Right cardiac atrium (tissue), 5 donors: ENCODE data around the gene LMNA. TPM values are rescaled to one million over a fixed set of nuclear protein-coding genes. Genes with fewer than 3 reads are reported as not detected.

Source experiments
- ATAC-seq, 2 donors: fragments of 200-7000 bp; cut with Tn5 transposase; one replicate each; pipeline versions ENCODE4 v1.8.0 to v1.9.1; 2020; ENCODE audit warnings: moderate library complexity in 2 of 2, mild to moderate bottlenecking in 1 of 2
- DNase-seq, 3 donors: peaks; one replicate each; pipeline ENCODE4 v3.0.0-alpha.2; 2020
- H3K27ac ChIP-seq: one replicate; pipeline ENCODE4 v1.5.1; 2013; ENCODE audit warnings: mild to moderate bottlenecking, low read length, control low read depth, moderate library complexity
- H3K27me3 ChIP-seq: one replicate; pipeline ENCODE4 v1.6.1; 2013; ENCODE audit not compliant: control insufficient read depth, insufficient read depth
- H3K4me1 ChIP-seq: one replicate; pipeline ENCODE4 v1.6.1; 2013; ENCODE audit warnings: low read length; ENCODE audit not compliant: control insufficient read depth, insufficient read depth
- H3K4me3 ChIP-seq: one replicate; pipeline ENCODE4 v1.5.1; 2013; ENCODE audit warnings: low read length, control low read depth
- H3K9me3 ChIP-seq: one replicate; pipeline ENCODE4 v1.6.1; 2013; ENCODE audit warnings: low read length; ENCODE audit not compliant: control insufficient read depth
- WGBS: extraction: QIAGEN DNeasy Blood & Tissue Kit; methylation state at CpG from one replicate; pipeline ENCODE4 v1.1.7; 2013; 5-methylcytosine and 5-hydroxymethylcytosine counted together
- intact Hi-C, 4 donors: fragments of 100-400 bp; cut with DNase I; formaldehyde crosslinking; loops; one replicate each; pipeline versions ENCODE4 v1.11.0 to v1.14.0; 2022 to 2023
- polyA plus RNA-seq: library from polyadenylated mRNA; stranded (reverse); fragments of 200-250 nt; gene quantifications from one replicate; pipeline ENCODE4 v1.2.3, GENCODE V29; 2013
- total RNA-seq, 4 donors: library from RNA; stranded (reverse); fragmentation: NEBNext Ultra II Directional; extraction: Animal tissue kit (Norgen Biotek cat#: 25700); gene quantifications; one replicate each; pipeline ENCODE4 v1.2.1, GENCODE V29; 2021
- donor health status: healthy with polysubstance abuse.
- donor health status: DM: no; HTN: yes; CAD: no.
- donor health status: DM: no; HTN: no; CAD: no.
- donor health status: DM: no; HTN: yes; CAD: no; lungs with severe emphysema.
- donor health status: DM: yes; HTN: yes; CAD: no.

LMNA gene
- total and polyA plus RNA-seq, 5 donors = 238 to 451 (median 272) TPM

- Histone ChIP-seq H3K9me3 (no peaks in the 10 kb centered on the region), H3K4me3 (no peak overlapping the region), H3K27ac (no peak overlapping the region), H3K27me3 (no peaks in the 10 kb centered on the region), H3K4me1 (peaks cover 3% of the 10 kb centered on the region)
- no peak for DNase-seq
- intact Hi-C loops = loop anchor here in 3 of 4 donors (2.0 to 5.0 kb wide), 2 partner anchors 79 to 82 kb away; no protein-coding TSS in a partner anchor
- 69% methylated on average over 2 of the region's 2 CpGs for WGBS
- ATAC-seq = no peak
Observed at GRCh38 chr1:156145650-156146019, 31.1 kb downstream of the LMNA start.

GRCh38 chr1:156146020-156146768 is 31.7 kb downstream of the LMNA start:
- H3K27ac ChIP-seq = no peak overlapping the region
- intact Hi-C loops = loop anchor here in 3 of 4 donors (2.0 to 5.0 kb wide), 2 partner anchors 79 to 81 kb away; no protein-coding TSS in a partner anchor
- 8% methylated on average over 13 of the region's 13 CpGs for WGBS

GRCh38 chr1:156146769-156147405 is 32.4 kb downstream of the LMNA start:
- 22% methylated on average over 9 of the region's 9 CpGs for WGBS
- Histone ChIP-seq H3K4me1 (peaks cover 3% of the 10 kb centered on the region), H3K27me3 (no peaks in the 10 kb centered on the region), H3K27ac (no peak overlapping the region), H3K9me3 (no peaks in the 10 kb centered on the region), H3K4me3 (no peak overlapping the region)
- ATAC-seq = peak in 1 of 2 donors; percentile 9
- intact Hi-C loops = loop anchor here in 3 of 4 donors (2.0 to 5.0 kb wide), 2 partner anchors 78 to 80 kb away; no protein-coding TSS in a partner anchor
- peak in 1 of 3 donors; percentile 69 for DNase-seq

More at GRCh38 chr1:156146020-156146768, 31.7 kb downstream of the LMNA start:
- H3K27me3 ChIP-seq = no peaks in the 10 kb centered on the region
- H3K9me3 ChIP-seq = no peaks in the 10 kb centered on the region
- DNase-seq (peak; percentile 74 to 88 (median 87)), ATAC-seq (peak; percentile 48 to 54)
- peaks cover 3% of the 10 kb centered on the region for H3K4me1 ChIP-seq
- H3K4me3 ChIP-seq = no peak overlapping the region

GRCh38 chr1:156148216-156148615 is 33.7 kb downstream of the LMNA start:
- Histone ChIP-seq H3K4me3 (no peak overlapping the region), H3K27me3 (no peaks in the 10 kb centered on the region), H3K9me3 (no peaks in the 10 kb centered on the region), H3K4me1 (peaks cover 3% of the 10 kb centered on the region), H3K27ac (no peak overlapping the region)
- 49% methylated on average over 6 of the region's 6 CpGs for WGBS
- ATAC-seq (peak in 1 of 2 donors; percentile 6), DNase-seq (peak in 1 of 3 donors; percentile 65)
- intact Hi-C loops = loop anchor here in 2 of 4 donors (5.0 kb wide), 1 partner anchor 79 kb away; no protein-coding TSS in a partner anchor

- Histone ChIP-seq H3K27ac (no peak overlapping the region), H3K9me3 (no peaks in the 10 kb centered on the region), H3K4me3 (no peak overlapping the region), H3K4me1 (peaks cover 3% of the 10 kb centered on the region), H3K27me3 (no peaks in the 10 kb centered on the region)
- ATAC-seq = no peak
- intact Hi-C loops = loop anchor here in 2 of 4 donors (5.0 kb wide), 1 partner anchor 78 kb away; no protein-coding TSS in a partner anchor
- peak in 1 of 3 donors; percentile 32 for DNase-seq
- WGBS = 23% methylated on average over 20 of the region's 20 CpGs
Observed at GRCh38 chr1:156149374-156150332, 35.1 kb downstream of the LMNA start.

- ATAC-seq (no peak), DNase-seq (peak in 1 of 3 donors; percentile 21)
- Histone ChIP-seq H3K27me3 (no peaks in the 10 kb centered on the region), H3K4me1 (peaks cover 3% of the 10 kb centered on the region), H3K4me3 (no peak overlapping the region), H3K27ac (no peak overlapping the region), H3K9me3 (no peaks in the 10 kb centered on the region)
- intact Hi-C loops = no loop called here
- 34% methylated on average over 10 of the region's 10 CpGs for WGBS
Observed at GRCh38 chr1:156150333-156151011, 36.0 kb downstream of the LMNA start.

GRCh38 chr1:156151093-156151688 is 36.7 kb downstream of the LMNA start:
- peaks cover 3% of the 10 kb centered on the region for H3K4me1 ChIP-seq
- no peak overlapping the region for H3K4me3 ChIP-seq
- no peaks in the 10 kb centered on the region for H3K9me3 ChIP-seq
- DNase-seq (peak in 1 of 3 donors; percentile 62), ATAC-seq (no peak)
- intact Hi-C loops = no loop called here
- 81% methylated on average over 6 of the region's 6 CpGs for WGBS
- no peaks in the 10 kb centered on the region for H3K27me3 ChIP-seq
- H3K27ac ChIP-seq = no peak overlapping the region

- no peaks in the 10 kb centered on the region for H3K9me3 ChIP-seq
- no peak overlapping the region for H3K4me3 ChIP-seq
- no peaks in the 10 kb centered on the region for H3K27me3 ChIP-seq
- WGBS = 62% methylated on average over 5 of the region's 5 CpGs
- intact Hi-C loops = loop anchor here in 1 of 4 donors (2.0 kb wide), 1 partner anchor 66 kb away; no protein-coding TSS in a partner anchor
- H3K27ac ChIP-seq = no peak overlapping the region
- DNase-seq (peak in 1 of 3 donors; percentile 3), ATAC-seq (no peak)
- no peaks in the 10 kb centered on the region for H3K4me1 ChIP-seq
Observed at GRCh38 chr1:156152628-156153027, 38.1 kb downstream of the LMNA start.

GRCh38 chr1:156153362-156153761 is 38.9 kb downstream of the LMNA start, which contains the start of gene SEMA4A:
Gene SEMA4A, plus strand, starts transcription at chr1:156153585. Its CDS starts 994 bp downstream, at chr1:156154579.
- intact Hi-C loops = loop anchor here in 1 of 4 donors (2.0 kb wide), 1 partner anchor 65 kb away; no protein-coding TSS in a partner anchor
- no peak within 1 kb of the TSS for H3K4me3 ChIP-seq
- 86% methylated on average over 10 of the region's 10 CpGs for WGBS
- H3K9me3 ChIP-seq = no peaks in the 10 kb centered on the region
- H3K27me3 ChIP-seq = no peaks in the 10 kb centered on the region
- no peak within 1 kb of the TSS for H3K27ac ChIP-seq
- ATAC-seq (no peak), DNase-seq (no peak)
- no peaks in the 10 kb centered on the region for H3K4me1 ChIP-seq
